ENCODE measurements around the gene BRCC3.

GRCh38 chrX:155115174-155115819 is 44.0 kb downstream of the BRCC3 start:
- TF ChIP-seq CTCF (IDR thresholded peaks at IDR 0.05; ENCODE audit: low read depth, low read length, poor library complexity, severe bottlenecking): no peak
- no peak for TF ChIP-seq EZH2phosphoT487 (IDR thresholded peaks at IDR 0.05; ENCODE audit: borderline replicate concordance, low read length)
